Measurements from ENCODE around the gene MRPS34.

MRPS34 gene

GRCh38 chr16:1778200-1779179, 5.6 kb upstream of the MRPS34 start:
- H3K36me3 ChIP-seq (ENCODE audit: control insufficient read depth in 2 of 2, insufficient read depth in 1 of 2, low read length in 2 of 2), result peaks cover 4 to 68% of the 10 kb centered on the region in 2 experiments; a peak in 2 of 3 replicates
- H3K9me3 ChIP-seq (ENCODE audit: control insufficient read depth, insufficient read depth, low read depth, low read length), result no peaks in the 10 kb centered on the region
- CTCF ChIA-PET, result no interaction called here

More at GRCh38 chr16:1778200-1779179, 5.6 kb upstream of the MRPS34 start:
- POLR2A ChIA-PET, result interaction anchor here (0.6 to 5.2 kb wide), 5 partner anchors 8 to 186 kb away, joined by 3 to 113 read pairs (median 3); partner anchors contain the start of genes EME2, FAHD1, HAGH and MRPS34
- Histone ChIP-seq H3K4me1 (ENCODE audit: control insufficient read depth, insufficient read depth, low read length) (peaks cover 9% of the 10 kb centered on the region), H3K27ac (ENCODE audit: extremely low read depth, low read depth, low read length) (peak overlapping the region; percentile 22; the same call in 1 of the 2 replicates), H3K4me3 (ENCODE audit: low read depth, low read length) (no peak overlapping the region)
- TF ChIP-seq ZNF707 (tag by site-specific recombination; IDR thresholded peaks at IDR 0.05), result no peak
- TF ChIP-seq ZNF280C (tag by site-specific recombination; IDR thresholded peaks at IDR 0.05), result no peak
- TF ChIP-seq SCRT2 (tag by site-specific recombination; IDR thresholded peaks at IDR 0.05), result peak; percentile 79
- TF ChIP-seq YY1 (tag by site-specific recombination; IDR thresholded peaks at IDR 0.05), result no peak
- TF ChIP-seq BCL11B (tag by site-specific recombination; IDR thresholded peaks at IDR 0.05; ENCODE audit: low read depth), result 0 out of 2 replicates have a peak, but pooled peaks have one; percentile 67
- TF ChIP-seq HIC1 (tag by site-specific recombination; IDR thresholded peaks at IDR 0.05), result 0 out of 2 replicates have a peak, but pooled peaks have one; percentile 27
- TF ChIP-seq KLF10 (tag by site-specific recombination; IDR thresholded peaks at IDR 0.05), result no peak
- TF ChIP-seq ZNF692 (tag by site-specific recombination; IDR thresholded peaks at IDR 0.05), result 0 out of 2 replicates have a peak, but pooled peaks have one; percentile 19
- no peak for TF ChIP-seq ZNF391 (tag by site-specific recombination; IDR thresholded peaks at IDR 0.05; ENCODE audit: borderline replicate concordance, low read depth)
- TF ChIP-seq ZNF121 (tag by site-specific recombination; IDR thresholded peaks at IDR 0.05), result no peak
- TF ChIP-seq ZXDB (tag by site-specific recombination; IDR thresholded peaks at IDR 0.05), result no peak
- TF ChIP-seq ZIC2 (tag by site-specific recombination; IDR thresholded peaks at IDR 0.05), result peak; percentile 95
- TF ChIP-seq ZNF610 (tag by site-specific recombination; IDR thresholded peaks at IDR 0.05; ENCODE audit: borderline replicate concordance), result no peak
- no peak for TF ChIP-seq HOXA7 (CRISPR knock-in tag; IDR thresholded peaks at IDR 0.05; ENCODE audit: borderline replicate concordance)
- TF ChIP-seq AEBP2 (tag by site-specific recombination; IDR thresholded peaks at IDR 0.05; ENCODE audit: borderline replicate concordance), result no peak
- no peak for TF ChIP-seq ZNF350 (tag by site-specific recombination; IDR thresholded peaks at IDR 0.05)
- no peak for TF ChIP-seq ZBTB1 (tag by site-specific recombination; IDR thresholded peaks at IDR 0.05)
- TF ChIP-seq KLF8 (tag by site-specific recombination; IDR thresholded peaks at IDR 0.05), result 0 out of 2 replicates have a peak, but pooled peaks have one; percentile 14
- no peak for TF ChIP-seq ZNF169 (tag by site-specific recombination; IDR thresholded peaks at IDR 0.05)
- TF ChIP-seq ZNF785 (tag by site-specific recombination; IDR thresholded peaks at IDR 0.05), result no peak
- TF ChIP-seq ZNF521 (tag by site-specific recombination; IDR thresholded peaks at IDR 0.05), result no peak
- no peak for TF ChIP-seq ZSCAN4 (tag by site-specific recombination; IDR thresholded peaks at IDR 0.05)
